Neutrophil (primary cell): ENCODE measurements around the gene CARHSP1.

Source experiments
- H3K27ac ChIP-seq: fragments of 200-600 bp; sonication (generic); 2 replicates; pipeline ENCODE4 v1.5.1; 2016; ENCODE audit warnings: mild to moderate bottlenecking, moderate library complexity
- H3K27me3 ChIP-seq: fragments of 200-600 bp; sonication (generic); 2 replicates; pipeline ENCODE4 v1.6.0; 2016; ENCODE audit warnings: mild to moderate bottlenecking
- H3K36me3 ChIP-seq: fragments of 200-600 bp; sonication (generic); 2 replicates; pipeline ENCODE4 v1.5.1; 2017
- H3K4me1 ChIP-seq, 2 experiments: fragments of 200-600 bp in 1 of 2; sonication (generic) in 1 of 2; 1 replicate in 1 of 2; 2 replicates in 1 of 2; pipeline versions ENCODE4 v1.5.1 to v1.6.1; 2013 to 2016; ENCODE audit warnings: low read depth in 1 of 2, low read length in 1 of 2, mild to moderate bottlenecking in 1 of 2, moderate library complexity in 1 of 2; ENCODE audit not compliant: control insufficient read depth in 1 of 2, insufficient read depth in 1 of 2
- H3K4me3 ChIP-seq, 2 experiments: fragments of 200-600 bp in 1 of 2; sonication (generic) in 1 of 2; 1 replicate in 1 of 2; 2 replicates in 1 of 2; pipeline ENCODE4 v1.5.1; 2013 to 2016; ENCODE audit warnings: low read depth in 1 of 2, low read length in 1 of 2, mild to moderate bottlenecking in 1 of 2, moderate library complexity in 1 of 2
- H3K9me3 ChIP-seq: fragments of 200-600 bp; sonication (generic); 2 replicates; pipeline ENCODE4 v1.5.1; 2016
- TF ChIP-seq, protein P1 (sequence below): fragments of 200-600 bp; sonication (generic); IDR thresholded peaks from 2 replicates; pipeline ENCODE4 v1.5.1; 2016; ENCODE audit warnings: antibody characterized with exemption

Gene CARHSP1

DNA sequence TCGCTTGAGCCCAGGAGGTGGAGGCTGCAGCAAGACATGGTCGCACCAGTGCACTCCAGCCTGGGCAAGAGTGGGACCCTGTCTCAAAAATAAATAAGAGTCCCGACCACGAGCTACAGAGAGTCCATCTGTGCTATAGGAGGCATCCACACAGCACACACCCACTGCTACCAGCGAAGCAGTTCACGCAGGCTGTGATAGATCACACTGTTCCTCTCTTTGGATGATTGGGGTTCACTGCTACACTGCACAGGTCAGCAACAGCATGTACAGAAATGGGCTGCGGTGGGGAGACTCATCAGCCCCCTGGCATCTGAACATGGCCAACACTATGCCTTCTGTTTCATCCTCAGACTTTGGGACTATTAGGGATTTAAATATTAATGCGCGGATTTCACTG lies 37.4 kb downstream of the CARHSP1 start:
- TF ChIP-seq, protein P1, sequence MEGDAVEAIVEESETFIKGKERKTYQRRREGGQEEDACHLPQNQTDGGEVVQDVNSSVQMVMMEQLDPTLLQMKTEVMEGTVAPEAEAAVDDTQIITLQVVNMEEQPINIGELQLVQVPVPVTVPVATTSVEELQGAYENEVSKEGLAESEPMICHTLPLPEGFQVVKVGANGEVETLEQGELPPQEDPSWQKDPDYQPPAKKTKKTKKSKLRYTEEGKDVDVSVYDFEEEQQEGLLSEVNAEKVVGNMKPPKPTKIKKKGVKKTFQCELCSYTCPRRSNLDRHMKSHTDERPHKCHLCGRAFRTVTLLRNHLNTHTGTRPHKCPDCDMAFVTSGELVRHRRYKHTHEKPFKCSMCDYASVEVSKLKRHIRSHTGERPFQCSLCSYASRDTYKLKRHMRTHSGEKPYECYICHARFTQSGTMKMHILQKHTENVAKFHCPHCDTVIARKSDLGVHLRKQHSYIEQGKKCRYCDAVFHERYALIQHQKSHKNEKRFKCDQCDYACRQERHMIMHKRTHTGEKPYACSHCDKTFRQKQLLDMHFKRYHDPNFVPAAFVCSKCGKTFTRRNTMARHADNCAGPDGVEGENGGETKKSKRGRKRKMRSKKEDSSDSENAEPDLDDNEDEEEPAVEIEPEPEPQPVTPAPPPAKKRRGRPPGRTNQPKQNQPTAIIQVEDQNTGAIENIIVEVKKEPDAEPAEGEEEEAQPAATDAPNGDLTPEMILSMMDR = no peak
- Histone ChIP-seq H3K4me3 (no peak overlapping the region), H3K27me3 (no peaks in the 10 kb centered on the region), H3K36me3 (peaks cover 8% of the 10 kb centered on the region), H3K9me3 (no peaks in the 10 kb centered on the region), H3K27ac (no peak overlapping the region), H3K4me1 (peaks cover 17 to 30% of the 10 kb centered on the region in 2 experiments)

DNA sequence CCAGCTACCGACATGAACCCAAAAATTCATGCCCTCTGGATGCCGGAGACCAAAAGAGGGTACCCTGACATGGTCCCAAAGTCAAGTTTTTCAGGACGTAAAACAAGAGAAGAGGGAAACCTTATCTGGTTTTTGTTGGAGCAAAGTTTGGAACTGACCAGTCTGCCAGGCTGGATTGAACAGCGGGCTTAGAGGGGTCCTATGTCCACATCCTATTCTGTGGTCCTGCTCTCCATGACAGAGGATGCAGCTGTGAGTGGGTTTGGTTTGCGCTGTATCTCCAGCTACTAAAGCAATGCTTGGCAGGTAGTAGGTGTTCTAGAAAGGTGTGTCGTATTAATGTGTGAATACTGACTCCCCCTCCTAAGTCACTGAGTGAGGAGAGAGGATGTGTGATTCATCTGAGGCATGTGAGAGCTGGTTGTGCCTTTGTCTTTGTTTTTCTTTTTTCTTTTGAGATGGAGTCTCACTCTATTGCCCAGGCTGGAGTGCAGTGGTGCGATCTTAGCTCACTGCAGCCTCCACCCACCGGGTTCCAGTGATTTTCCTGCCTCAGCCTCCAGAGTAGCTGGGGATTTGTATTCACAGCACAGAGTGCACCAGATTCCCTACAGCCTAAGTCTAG lies 40.2 kb downstream of the CARHSP1 start:
- TF ChIP-seq, protein P1 = no peak
- Histone ChIP-seq H3K27me3 (no peaks in the 10 kb centered on the region), H3K4me3 (no peak overlapping the region), H3K36me3 (peaks cover 8% of the 10 kb centered on the region), H3K27ac (no peak overlapping the region), H3K4me1 (peaks cover 11 to 15% of the 10 kb centered on the region in 2 experiments), H3K9me3 (no peaks in the 10 kb centered on the region)

DNA sequence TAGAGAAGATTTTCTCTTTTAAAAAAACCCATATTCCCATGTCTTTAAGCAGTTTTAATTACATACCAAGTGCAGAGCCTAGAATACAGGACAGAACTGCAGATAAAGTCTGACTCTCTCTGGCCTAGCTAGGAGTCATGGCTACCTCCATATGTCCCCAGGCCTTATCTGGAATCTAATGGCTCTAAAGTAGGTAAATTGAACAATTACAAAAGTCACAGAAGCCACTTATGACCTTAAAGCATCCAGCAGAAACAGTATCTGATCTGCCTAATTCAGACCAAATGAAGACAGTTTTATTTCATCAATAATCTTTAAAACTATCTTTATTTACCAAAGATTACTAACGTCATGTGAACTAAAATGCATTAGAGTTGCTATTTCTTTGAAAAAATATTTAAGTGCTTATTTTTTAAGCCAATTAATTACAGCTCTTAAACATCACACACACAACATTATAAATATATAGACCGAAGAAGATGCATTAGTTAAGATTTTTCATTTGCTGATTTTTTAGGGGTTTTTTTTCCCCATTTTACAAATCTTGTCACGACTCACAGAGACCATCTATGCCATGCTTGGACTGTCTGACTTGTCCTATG lies 42.4 kb downstream of the CARHSP1 start:
- Histone ChIP-seq H3K27me3 (no peaks in the 10 kb centered on the region), H3K4me3 (no peak overlapping the region), H3K9me3 (no peaks in the 10 kb centered on the region), H3K4me1 (no peaks in the 10 kb centered on the region), H3K27ac (no peak overlapping the region), H3K36me3 (peaks cover 8% of the 10 kb centered on the region)
- TF ChIP-seq, protein P1 = no peak

DNA sequence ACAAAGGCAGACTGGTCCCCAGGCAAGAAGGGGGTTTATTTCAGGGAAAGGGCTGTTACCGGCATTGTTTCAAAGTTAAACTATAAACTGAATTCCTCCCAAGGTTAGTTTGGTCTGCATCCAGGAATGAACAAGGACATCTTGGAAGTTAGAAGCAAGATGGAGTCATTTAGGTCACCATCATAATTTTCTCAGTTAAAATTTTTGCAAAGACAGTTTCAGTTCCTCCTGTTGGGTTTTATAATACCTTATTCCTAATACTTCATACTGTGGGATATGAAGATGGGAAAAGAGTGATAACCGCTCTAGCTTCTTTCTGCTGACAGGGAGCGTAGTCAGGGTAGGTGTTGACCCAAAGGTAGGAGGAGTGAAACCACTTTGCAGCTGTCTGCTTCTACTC lies 46.4 kb downstream of the CARHSP1 start:
- no peak overlapping the region for H3K27ac ChIP-seq
- no peak overlapping the region for H3K4me3 ChIP-seq
- TF ChIP-seq, protein P1 = no peak
- no peaks in the 10 kb centered on the region for H3K9me3 ChIP-seq
- H3K36me3 ChIP-seq = no peaks in the 10 kb centered on the region
- H3K4me1 ChIP-seq = peaks cover 13 to 26% of the 10 kb centered on the region in 2 experiments
- no peaks in the 10 kb centered on the region for H3K27me3 ChIP-seq

GRCh38 chr16:8819411-8820034 lies 49.3 kb downstream of the CARHSP1 start:
- peaks cover 9% of the 10 kb centered on the region for H3K36me3 ChIP-seq
- TF ChIP-seq, protein P1 = no peak
- H3K27me3 ChIP-seq = no peaks in the 10 kb centered on the region
- H3K4me1 ChIP-seq = peaks cover 13 to 32% of the 10 kb centered on the region in 2 experiments
- H3K9me3 ChIP-seq = no peaks in the 10 kb centered on the region
- H3K4me3 ChIP-seq = no peak overlapping the region
- H3K27ac ChIP-seq = peak overlapping the region; percentile 61
